ENCODE results near the gene SDK1. TPM values are rescaled to one million over a fixed set of nuclear protein-coding genes. Genes with fewer than 3 reads are reported as not detected.

The SDK1 gene
- total and polyA plus RNA-seq, 2 experiments from 2014 or later, result 2.1 to 10.0 TPM

DNA sequence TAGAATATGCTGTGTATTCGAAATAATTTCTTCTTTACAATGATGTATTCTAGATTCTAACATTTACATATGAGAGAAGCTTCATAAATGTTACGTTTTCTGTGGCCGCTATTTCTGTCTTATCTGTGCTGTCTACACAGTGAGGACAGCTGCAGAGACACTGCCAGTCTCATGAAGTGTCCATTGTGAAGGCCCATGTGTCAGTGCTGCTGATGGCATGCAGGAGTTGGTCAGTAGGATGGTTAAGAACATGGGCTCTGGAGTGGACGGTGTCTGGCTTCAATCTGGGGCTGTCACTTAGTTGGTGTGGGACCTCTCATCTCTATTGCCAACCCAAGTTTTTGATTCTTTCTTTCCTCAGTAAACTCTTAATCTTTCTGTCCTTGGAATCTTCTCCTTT is 137.3 kb downstream of the SDK1 start:
- Mint-ChIP-seq H3K4me1 (peaks cover 3% of the 10 kb centered on the region), H3K9me3 (no peaks in the 10 kb centered on the region), H3K4me3 (no peak overlapping the region), H3K27me3 (ENCODE audit: insufficient read depth, low read depth, poor library complexity) (no peaks in the 10 kb centered on the region), H3K27ac (no peak overlapping the region), H3K36me3 (ENCODE audit: low read depth) (no peaks in the 10 kb centered on the region)
- Histone ChIP-seq H3K4me3 (no peak overlapping the region), H2AFZ (no peak overlapping the region), H3K4me1 (ENCODE audit: insufficient read depth) (no peaks in the 10 kb centered on the region), H4K20me1 (replicated peaks; ENCODE audit: insufficient read depth) (no peaks in the 10 kb centered on the region), H3K27me3 (ENCODE audit: insufficient read depth) (no peaks in the 10 kb centered on the region), H3K9me2 (ENCODE audit: insufficient read depth) (no peaks in the 10 kb centered on the region), H3K36me3 (ENCODE audit: insufficient read depth) (no peaks in the 10 kb centered on the region), H3K79me2 (replicated peaks; ENCODE audit: insufficient read depth) (no peaks in the 10 kb centered on the region), H3F3A (replicated peaks; ENCODE audit: low read depth) (no peaks in the 10 kb centered on the region), H3K27ac (ENCODE audit: low read depth) (no peak overlapping the region), H3K4me2 (no peak overlapping the region)
- no peak for ATAC-seq
- TF ChIP-seq ZNF331 (CRISPR knock-in tag; IDR thresholded peaks at IDR 0.05; ENCODE audit: low read depth) (no peak), ZNF114 (CRISPR knock-in tag; IDR thresholded peaks at IDR 0.05) (no peak), EZH2 (IDR thresholded peaks at IDR 0.05; ENCODE audit: low read depth, unreplicated experiment) (no peak)
- TF ChIP-seq, protein P1, sequence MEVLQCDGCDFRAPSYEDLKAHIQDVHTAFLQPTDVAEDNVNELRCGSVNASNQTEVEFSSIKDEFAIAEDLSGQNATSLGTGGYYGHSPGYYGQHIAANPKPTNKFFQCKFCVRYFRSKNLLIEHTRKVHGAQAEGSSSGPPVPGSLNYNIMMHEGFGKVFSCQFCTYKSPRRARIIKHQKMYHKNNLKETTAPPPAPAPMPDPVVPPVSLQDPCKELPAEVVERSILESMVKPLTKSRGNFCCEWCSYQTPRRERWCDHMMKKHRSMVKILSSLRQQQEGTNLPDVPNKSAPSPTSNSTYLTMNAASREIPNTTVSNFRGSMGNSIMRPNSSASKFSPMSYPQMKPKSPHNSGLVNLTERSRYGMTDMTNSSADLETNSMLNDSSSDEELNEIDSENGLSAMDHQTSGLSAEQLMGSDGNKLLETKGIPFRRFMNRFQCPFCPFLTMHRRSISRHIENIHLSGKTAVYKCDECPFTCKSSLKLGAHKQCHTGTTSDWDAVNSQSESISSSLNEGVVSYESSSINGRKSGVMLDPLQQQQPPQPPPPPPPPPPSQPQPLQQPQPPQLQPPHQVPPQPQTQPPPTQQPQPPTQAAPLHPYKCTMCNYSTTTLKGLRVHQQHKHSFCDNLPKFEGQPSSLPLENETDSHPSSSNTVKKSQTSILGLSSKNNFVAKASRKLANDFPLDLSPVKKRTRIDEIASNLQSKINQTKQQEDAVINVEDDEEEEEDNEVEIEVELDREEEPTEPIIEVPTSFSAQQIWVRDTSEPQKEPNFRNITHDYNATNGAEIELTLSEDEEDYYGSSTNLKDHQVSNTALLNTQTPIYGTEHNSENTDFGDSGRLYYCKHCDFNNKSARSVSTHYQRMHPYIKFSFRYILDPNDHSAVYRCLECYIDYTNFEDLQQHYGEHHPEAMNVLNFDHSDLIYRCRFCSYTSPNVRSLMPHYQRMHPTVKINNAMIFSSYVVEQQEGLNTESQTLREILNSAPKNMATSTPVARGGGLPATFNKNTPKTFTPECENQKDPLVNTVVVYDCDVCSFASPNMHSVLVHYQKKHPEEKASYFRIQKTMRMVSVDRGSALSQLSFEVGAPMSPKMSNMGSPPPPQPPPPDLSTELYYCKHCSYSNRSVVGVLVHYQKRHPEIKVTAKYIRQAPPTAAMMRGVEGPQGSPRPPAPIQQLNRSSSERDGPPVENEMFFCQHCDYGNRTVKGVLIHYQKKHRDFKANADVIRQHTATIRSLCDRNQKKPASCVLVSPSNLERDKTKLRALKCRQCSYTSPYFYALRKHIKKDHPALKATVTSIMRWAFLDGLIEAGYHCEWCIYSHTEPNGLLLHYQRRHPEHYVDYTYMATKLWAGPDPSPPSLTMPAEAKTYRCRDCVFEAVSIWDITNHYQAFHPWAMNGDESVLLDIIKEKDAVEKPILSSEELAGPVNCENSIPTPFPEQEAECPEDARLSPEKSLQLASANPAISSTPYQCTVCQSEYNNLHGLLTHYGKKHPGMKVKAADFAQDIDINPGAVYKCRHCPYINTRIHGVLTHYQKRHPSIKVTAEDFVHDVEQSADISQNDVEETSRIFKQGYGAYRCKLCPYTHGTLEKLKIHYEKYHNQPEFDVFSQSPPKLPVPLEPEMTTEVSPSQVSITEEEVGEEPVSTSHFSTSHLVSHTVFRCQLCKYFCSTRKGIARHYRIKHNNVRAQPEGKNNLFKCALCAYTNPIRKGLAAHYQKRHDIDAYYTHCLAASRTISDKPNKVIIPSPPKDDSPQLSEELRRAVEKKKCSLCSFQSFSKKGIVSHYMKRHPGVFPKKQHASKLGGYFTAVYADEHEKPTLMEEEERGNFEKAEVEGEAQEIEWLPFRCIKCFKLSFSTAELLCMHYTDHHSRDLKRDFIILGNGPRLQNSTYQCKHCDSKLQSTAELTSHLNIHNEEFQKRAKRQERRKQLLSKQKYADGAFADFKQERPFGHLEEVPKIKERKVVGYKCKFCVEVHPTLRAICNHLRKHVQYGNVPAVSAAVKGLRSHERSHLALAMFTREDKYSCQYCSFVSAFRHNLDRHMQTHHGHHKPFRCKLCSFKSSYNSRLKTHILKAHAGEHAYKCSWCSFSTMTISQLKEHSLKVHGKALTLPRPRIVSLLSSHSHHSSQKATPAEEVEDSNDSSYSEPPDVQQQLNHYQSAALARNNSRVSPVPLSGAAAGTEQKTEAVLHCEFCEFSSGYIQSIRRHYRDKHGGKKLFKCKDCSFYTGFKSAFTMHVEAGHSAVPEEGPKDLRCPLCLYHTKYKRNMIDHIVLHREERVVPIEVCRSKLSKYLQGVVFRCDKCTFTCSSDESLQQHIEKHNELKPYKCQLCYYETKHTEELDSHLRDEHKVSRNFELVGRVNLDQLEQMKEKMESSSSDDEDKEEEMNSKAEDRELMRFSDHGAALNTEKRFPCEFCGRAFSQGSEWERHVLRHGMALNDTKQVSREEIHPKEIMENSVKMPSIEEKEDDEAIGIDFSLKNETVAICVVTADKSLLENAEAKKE (CRISPR knock-in tag; IDR thresholded peaks at IDR 0.05), result no peak
- TF ChIP-seq, protein P2, sequence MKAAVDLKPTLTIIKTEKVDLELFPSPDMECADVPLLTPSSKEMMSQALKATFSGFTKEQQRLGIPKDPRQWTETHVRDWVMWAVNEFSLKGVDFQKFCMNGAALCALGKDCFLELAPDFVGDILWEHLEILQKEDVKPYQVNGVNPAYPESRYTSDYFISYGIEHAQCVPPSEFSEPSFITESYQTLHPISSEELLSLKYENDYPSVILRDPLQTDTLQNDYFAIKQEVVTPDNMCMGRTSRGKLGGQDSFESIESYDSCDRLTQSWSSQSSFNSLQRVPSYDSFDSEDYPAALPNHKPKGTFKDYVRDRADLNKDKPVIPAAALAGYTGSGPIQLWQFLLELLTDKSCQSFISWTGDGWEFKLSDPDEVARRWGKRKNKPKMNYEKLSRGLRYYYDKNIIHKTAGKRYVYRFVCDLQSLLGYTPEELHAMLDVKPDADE (IDR thresholded peaks at IDR 0.05), result no peak
- no peak for DNase-seq (ENCODE audit: low spot score)

All from GM23338 (cell line).